ENCODE data around the gene AIG1. TPM values are rescaled to one million over a fixed set of nuclear protein-coding genes. Genes with fewer than 3 reads are reported as not detected.

AIG1 gene
- total RNA-seq, 1 experiment from 2014 or later: 51.1 TPM

Other genes starting within 250 kb of the AIG1 start
- 8.1 TPM for gene HIVEP2, start 115.7 kb upstream of the AIG1 start, total RNA-seq (2021; ENCODE audit: unreplicated experiment)